AG04449 (cell line): Measurements from ENCODE around the gene CCL15.

Source experiments
- CTCF ChIA-PET: fragments of 350-600 bp; formaldehyde crosslinking; extraction: SDS; loops from one replicate; lab custom pipeline; 2021; ENCODE audit warnings: antibody characterized with exemption; lab: Yijun Ruan, JAX
- POLR2A ChIA-PET: fragments of 400-600, 350-600 bp; formaldehyde crosslinking; extraction: SDS; loops from one replicate; lab custom pipeline; 2020; ENCODE audit warnings: antibody characterized with exemption, inconsistent platforms; lab: Yijun Ruan, JAX
- DNase-seq: peaks from one replicate; pipeline ENCODE4 v3.0.0-alpha.2; 2010; ENCODE audit warnings: low read depth, low spot score
- H3K4me3 ChIP-seq: 2 replicates; pipeline ENCODE4 v1.5.1; 2011; ENCODE audit warnings: low read depth, mild to moderate bottlenecking, control low read depth, low read length
- CTCF ChIP-seq: IDR thresholded peaks from one replicate; pipeline ENCODE4 v1.5.1; 2011; ENCODE audit warnings: mild to moderate bottlenecking, moderate library complexity, low read length, control low read depth, inconsistent platforms; ENCODE audit not compliant: insufficient read depth; ENCODE audit errors: missing control alignments

CCL15 gene

GRCh38 chr17:36001110-36001771 is at the start of gene CCL15:
CCL15 (minus strand) TSS chr17:36001553; CDS start chr17:36001492, 61 bp downstream.
- no peak for TF ChIP-seq CTCF
- ChIA-PET POLR2A (no interaction called here), CTCF (no interaction called here)
- DNase-seq: no peak
- no peak within 1 kb of the TSS for H3K4me3 ChIP-seq

GRCh38 chr17:36049643-36050042 is 48.3 kb upstream of the CCL15 start:
- POLR2A ChIA-PET: no interaction called here
- CTCF ChIA-PET: no interaction called here
- H3K4me3 ChIP-seq: no peak overlapping the region

GRCh38 chr17:36048066-36048465 is 46.7 kb upstream of the CCL15 start:
- POLR2A ChIA-PET: no interaction called here
- CTCF ChIA-PET: no interaction called here
- no peak overlapping the region for H3K4me3 ChIP-seq
- TF ChIP-seq CTCF: no peak
- no peak for DNase-seq

More at GRCh38 chr17:36049643-36050042, 48.3 kb upstream of the CCL15 start:
- DNase-seq: no peak
- no peak for TF ChIP-seq CTCF

GRCh38 chr17:36036235-36036634 is 34.9 kb upstream of the CCL15 start:
- ChIA-PET CTCF (no interaction called here), POLR2A (no interaction called here)
- DNase-seq: no peak
- H3K4me3 ChIP-seq: no peak overlapping the region
- no peak for TF ChIP-seq CTCF

GRCh38 chr17:36034127-36034526 is 32.8 kb upstream of the CCL15 start:
- H3K4me3 ChIP-seq: no peak overlapping the region
- CTCF ChIA-PET: no interaction called here
- no peak for TF ChIP-seq CTCF
- no peak for DNase-seq
- POLR2A ChIA-PET: no interaction called here

GRCh38 chr17:36030956-36031355 is 29.6 kb upstream of the CCL15 start:
- no peak overlapping the region for H3K4me3 ChIP-seq
- ChIA-PET CTCF (no interaction called here), POLR2A (no interaction called here)
- TF ChIP-seq CTCF: no peak
- no peak for DNase-seq
